NCI-H187 treated with DMSO at 0.1 percent for 48 hours (cell line): ENCODE data around the gene NRSN2.
"Not testable (repeated sequence)": the region's sequence is repeated elsewhere in the genome, so short reads cannot be mapped to it uniquely, and the experiment has no call there.

Experiments used
- DNase-seq: peaks from one replicate; lab custom pipeline; 2025; lab: John Stamatoyannopoulos, UW

NRSN2 gene

GRCh38 chr20:354298-354977 lies 7.5 kb downstream of the NRSN2 start:
- DNase-seq, result peak; percentile 69

GRCh38 chr20:356154-356553 lies 9.2 kb downstream of the NRSN2 start:
- DNase-seq, result not testable (repeated sequence)

GRCh38 chr20:356745-357144 lies 9.8 kb downstream of the NRSN2 start:
- no peak for DNase-seq

- DNase-seq, result no peak
These were observed 12.1 kb downstream of the NRSN2 start for GRCh38 chr20:358891-359555.

GRCh38 chr20:361561-361960 lies 14.7 kb downstream of the NRSN2 start:
- peak; percentile 25 for DNase-seq

GRCh38 chr20:362271-363254 lies 15.7 kb downstream of the NRSN2 start:
- no peak for DNase-seq

GRCh38 chr20:363319-364078 lies 16.6 kb downstream of the NRSN2 start:
- no peak for DNase-seq

- no peak for DNase-seq
These were observed 18.2 kb downstream of the NRSN2 start for GRCh38 chr20:364905-365794.

- DNase-seq, result no peak
These were observed 19.3 kb downstream of the NRSN2 start for GRCh38 chr20:366041-366718.

GRCh38 chr20:366719-367485 lies 20.0 kb downstream of the NRSN2 start:
- DNase-seq, result no peak

GRCh38 chr20:367486-367887 lies 20.6 kb downstream of the NRSN2 start:
- no peak for DNase-seq

- no peak for DNase-seq
These were observed 22.0 kb downstream of the NRSN2 start for GRCh38 chr20:368915-369314.

GRCh38 chr20:370151-370600 lies 23.3 kb downstream of the NRSN2 start:
- DNase-seq, result no peak

- no peak for DNase-seq
These were observed 24.3 kb downstream of the NRSN2 start for GRCh38 chr20:370977-371754.

GRCh38 chr20:371755-372542 lies 25.0 kb downstream of the NRSN2 start:
- no peak for DNase-seq

GRCh38 chr20:372543-373082 lies 25.7 kb downstream of the NRSN2 start:
- DNase-seq, result not testable (repeated sequence)

- DNase-seq, result no peak
These were observed 26.4 kb downstream of the NRSN2 start for GRCh38 chr20:373171-373890.
